Progenitor cell of endocrine pancreas (in vitro differentiated cells): Measurements from ENCODE around the gene AHRR. TPM values are rescaled to one million over a fixed set of nuclear protein-coding genes. Genes with fewer than 3 reads are reported as not detected.

Experiments
- DNase-seq: peaks from one replicate; pipeline ENCODE4 v3.0.0; 2021; ENCODE audit warnings: low spot score; ENCODE audit not compliant: unreplicated experiment
- H3K27ac Mint-ChIP-seq: 2 replicates; pipeline ENCODE4 v1.8.0; 2021; ENCODE audit warnings: mild to moderate bottlenecking, moderate library complexity, mixed read lengths
- H3K27me3 Mint-ChIP-seq: 2 replicates; pipeline ENCODE4 v1.8.0; 2021; ENCODE audit warnings: mixed read lengths
- H3K36me3 Mint-ChIP-seq: 2 replicates; pipeline ENCODE4 v1.8.0; 2022; ENCODE audit warnings: mixed read lengths; ENCODE audit not compliant: insufficient read depth
- H3K4me1 Mint-ChIP-seq: 2 replicates; pipeline ENCODE4 v1.8.0; 2021; ENCODE audit warnings: low read depth, mixed read lengths
- H3K4me3 Mint-ChIP-seq: 2 replicates; pipeline ENCODE4 v1.8.0; 2021; ENCODE audit warnings: low read depth, mild to moderate bottlenecking, moderate library complexity, mixed read lengths
- H3K9me3 Mint-ChIP-seq: 2 replicates; pipeline ENCODE4 v1.8.0; 2021; ENCODE audit warnings: low read depth, mixed read lengths
- total RNA-seq: library from RNA; stranded (reverse); gene quantifications from 2 replicates; pipeline ENCODE4 v1.2.1, GENCODE V29; 2021
- TF ChIP-seq, protein P1 (sequence below): fragments of 200-600 bp; sonication (generic); IDR thresholded peaks from one replicate; pipeline ENCODE4 v1.5.0; 2021; ENCODE audit warnings: antibody characterized with exemption, mild to moderate bottlenecking; ENCODE audit not compliant: unreplicated experiment

AHRR gene
- total RNA-seq, 1 donor from 2014 or later = 1.3 TPM

DNA sequence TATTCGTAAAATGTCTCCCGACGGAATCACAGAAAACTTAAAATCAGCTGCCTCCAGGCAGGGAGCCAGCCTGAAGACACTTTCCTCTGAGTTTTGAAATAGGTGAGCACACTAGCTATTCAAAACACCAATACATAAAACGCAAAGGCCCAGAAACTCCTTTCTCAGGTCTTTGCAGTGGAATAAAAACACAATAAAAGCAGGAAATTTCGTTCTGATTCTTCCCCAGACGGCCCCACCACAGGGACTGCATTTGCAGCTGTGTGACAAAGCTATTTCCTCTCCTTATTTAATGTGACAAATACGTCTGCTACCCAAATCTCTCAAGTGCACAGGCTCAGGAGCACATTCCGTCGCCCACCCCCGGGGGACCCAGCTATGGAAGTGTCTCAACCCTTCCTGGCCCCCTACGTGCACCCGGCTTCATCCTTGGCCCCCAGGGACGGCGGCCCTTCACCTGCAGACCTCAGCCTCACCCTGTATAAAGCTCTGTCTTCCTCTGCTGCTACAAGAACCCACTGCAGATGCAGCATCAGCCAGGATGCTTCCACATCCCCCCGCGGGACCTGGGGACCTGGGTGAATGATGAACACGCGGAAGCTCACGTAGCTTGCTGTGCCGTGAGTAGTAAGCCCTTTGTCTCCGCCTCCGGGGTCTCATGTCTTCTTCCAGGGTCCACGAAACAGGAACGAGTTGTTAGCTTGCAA lies 24.9 kb downstream of the AHRR start:
- TF ChIP-seq, protein P1, sequence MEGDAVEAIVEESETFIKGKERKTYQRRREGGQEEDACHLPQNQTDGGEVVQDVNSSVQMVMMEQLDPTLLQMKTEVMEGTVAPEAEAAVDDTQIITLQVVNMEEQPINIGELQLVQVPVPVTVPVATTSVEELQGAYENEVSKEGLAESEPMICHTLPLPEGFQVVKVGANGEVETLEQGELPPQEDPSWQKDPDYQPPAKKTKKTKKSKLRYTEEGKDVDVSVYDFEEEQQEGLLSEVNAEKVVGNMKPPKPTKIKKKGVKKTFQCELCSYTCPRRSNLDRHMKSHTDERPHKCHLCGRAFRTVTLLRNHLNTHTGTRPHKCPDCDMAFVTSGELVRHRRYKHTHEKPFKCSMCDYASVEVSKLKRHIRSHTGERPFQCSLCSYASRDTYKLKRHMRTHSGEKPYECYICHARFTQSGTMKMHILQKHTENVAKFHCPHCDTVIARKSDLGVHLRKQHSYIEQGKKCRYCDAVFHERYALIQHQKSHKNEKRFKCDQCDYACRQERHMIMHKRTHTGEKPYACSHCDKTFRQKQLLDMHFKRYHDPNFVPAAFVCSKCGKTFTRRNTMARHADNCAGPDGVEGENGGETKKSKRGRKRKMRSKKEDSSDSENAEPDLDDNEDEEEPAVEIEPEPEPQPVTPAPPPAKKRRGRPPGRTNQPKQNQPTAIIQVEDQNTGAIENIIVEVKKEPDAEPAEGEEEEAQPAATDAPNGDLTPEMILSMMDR = no peak
- Mint-ChIP-seq H3K27ac (no peak overlapping the region), H3K27me3 (peaks cover 44% of the 10 kb centered on the region), H3K36me3 (no peaks in the 10 kb centered on the region), H3K9me3 (peaks cover 3% of the 10 kb centered on the region), H3K4me1 (peaks cover 2% of the 10 kb centered on the region), H3K4me3 (no peak overlapping the region)
- no peak for DNase-seq

- TF ChIP-seq, protein P1 = no peak
- peaks cover under 1% of the 10 kb centered on the region for H3K4me1 Mint-ChIP-seq
- H3K4me3 Mint-ChIP-seq = no peak overlapping the region
- no peak overlapping the region for H3K27ac Mint-ChIP-seq
- no peaks in the 10 kb centered on the region for H3K36me3 Mint-ChIP-seq
- peaks cover 31% of the 10 kb centered on the region for H3K27me3 Mint-ChIP-seq
- peaks cover 1% of the 10 kb centered on the region for H3K9me3 Mint-ChIP-seq
- no peak for DNase-seq
Measured at GRCh38 chr5:347712-348284, 26.3 kb downstream of the AHRR start.

DNA sequence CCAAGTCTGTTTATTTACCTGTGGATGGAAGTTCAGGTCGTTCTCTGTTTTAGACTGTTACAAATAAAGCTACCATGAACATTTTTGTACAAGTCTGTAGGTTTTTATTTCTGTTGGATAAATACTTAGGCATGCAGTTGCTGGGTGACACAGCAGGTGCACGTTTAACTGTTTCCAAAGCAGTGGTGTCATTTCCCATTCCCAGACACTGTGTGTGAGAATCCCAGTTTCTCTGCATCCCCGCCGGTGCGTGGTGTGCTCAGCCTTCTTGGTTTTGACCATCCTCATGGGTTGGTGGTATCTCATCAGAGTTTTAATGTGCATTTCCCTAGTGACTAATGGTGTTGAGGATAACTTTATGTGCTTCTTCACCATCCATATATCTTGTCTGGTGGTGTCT lies 27.2 kb downstream of the AHRR start:
- Mint-ChIP-seq H3K4me3 (no peak overlapping the region), H3K4me1 (no peaks in the 10 kb centered on the region), H3K27ac (no peak overlapping the region), H3K9me3 (no peaks in the 10 kb centered on the region), H3K36me3 (no peaks in the 10 kb centered on the region), H3K27me3 (peaks cover 26% of the 10 kb centered on the region)
- TF ChIP-seq, protein P1 = no peak
- no peak for DNase-seq

DNA sequence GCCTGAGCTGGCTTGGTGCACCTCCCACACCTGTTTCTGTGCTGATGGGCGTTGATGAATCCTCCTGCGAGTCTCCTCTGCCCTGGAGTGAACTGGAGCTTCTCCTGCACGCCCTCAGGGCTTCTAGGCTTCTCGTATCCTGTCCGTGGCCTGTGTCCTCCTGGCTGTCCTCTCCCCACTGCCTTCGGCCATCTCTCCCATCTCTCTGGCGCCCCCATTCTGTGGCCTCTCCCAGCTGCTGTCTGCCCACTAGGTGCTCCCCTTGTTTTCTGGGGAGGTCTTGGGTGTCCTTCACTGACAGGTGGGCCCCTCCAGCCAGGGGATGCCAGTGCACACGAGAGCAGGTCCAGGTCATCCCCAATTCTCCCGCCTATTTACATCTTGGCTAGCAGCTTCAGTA lies 28.8 kb downstream of the AHRR start:
- H3K27me3 Mint-ChIP-seq = peaks cover 24% of the 10 kb centered on the region
- H3K27ac Mint-ChIP-seq = no peak overlapping the region
- H3K36me3 Mint-ChIP-seq = no peaks in the 10 kb centered on the region
- no peaks in the 10 kb centered on the region for H3K4me1 Mint-ChIP-seq
- DNase-seq = no peak
- no peaks in the 10 kb centered on the region for H3K9me3 Mint-ChIP-seq
- TF ChIP-seq, protein P1 = no peak
- H3K4me3 Mint-ChIP-seq = no peak overlapping the region

- peaks cover 20% of the 10 kb centered on the region for H3K27me3 Mint-ChIP-seq
- no peaks in the 10 kb centered on the region for H3K4me1 Mint-ChIP-seq
- TF ChIP-seq, protein P1 = no peak
- H3K9me3 Mint-ChIP-seq = no peaks in the 10 kb centered on the region
- no peak overlapping the region for H3K4me3 Mint-ChIP-seq
- H3K36me3 Mint-ChIP-seq = no peaks in the 10 kb centered on the region
- no peak for DNase-seq
- no peak overlapping the region for H3K27ac Mint-ChIP-seq
Measured at GRCh38 chr5:351084-351920, 29.8 kb downstream of the AHRR start.
